IMR-90 (cell line): ENCODE measurements around the gene ARSB. TPM values are rescaled to one million over a fixed set of nuclear protein-coding genes. Genes with fewer than 3 reads are reported as not detected.

Experiments used
- ATAC-seq: fragments of 200-7000 bp; cut with Tn5 transposase; 2 replicates; pipeline ENCODE4 v1.9.1; 2020; ENCODE audit warnings: low read depth, mild to moderate bottlenecking, moderate library complexity
- BruUV-seq: library from RNA; stranded (reverse); fragments of 400-500 nt; replicated peaks from 2 replicates; lab custom pipeline; 2021; lab: Mats Ljungman, UMichigan
- CTCF ChIA-PET: fragments of 300-600 bp; formaldehyde crosslinking; extraction: SDS; loops from one replicate; lab custom pipeline; 2021; ENCODE audit warnings: antibody characterized with exemption; lab: Yijun Ruan, JAX
- POLR2A ChIA-PET: fragments of 300-600 bp; sonication (Branson Sonifier 250); formaldehyde crosslinking; loops from one replicate; lab custom pipeline; 2022; ENCODE audit warnings: antibody characterized with exemption; ENCODE audit not compliant: unreplicated experiment; lab: Charles Lee
- DNase-seq: peaks from one replicate; pipeline ENCODE4 v3.0.0; 2013
- H2AFZ ChIP-seq: replicated peaks from 2 replicates; pipeline ENCODE3; 2013; ENCODE audit warnings: low read length, mild to moderate bottlenecking; ENCODE audit not compliant: poor library complexity
- H2AK5ac ChIP-seq: 2 replicates; pipeline ENCODE4 v1.6.1; 2013; ENCODE audit warnings: low read depth, low read length, inconsistent platforms
- H2AK9ac ChIP-seq: replicated peaks from 2 replicates; pipeline ENCODE3; 2013; ENCODE audit warnings: mild to moderate bottlenecking, low read depth, low read length, moderate library complexity; ENCODE audit not compliant: poor library complexity
- H2BK120ac ChIP-seq: 2 replicates; pipeline ENCODE4 v1.6.1; 2013; ENCODE audit warnings: low read depth, low read length, inconsistent platforms
- H2BK15ac ChIP-seq: 3 replicates; pipeline ENCODE4 v1.6.1; 2013; ENCODE audit warnings: low read depth, low read length, inconsistent platforms
- H2BK20ac ChIP-seq: 2 replicates; pipeline ENCODE4 v1.6.1; 2013; ENCODE audit warnings: low read depth, mild to moderate bottlenecking, inconsistent platforms, low read length, moderate library complexity
- H2BK5ac ChIP-seq: 2 replicates; pipeline ENCODE4 v1.6.1; 2013; ENCODE audit warnings: mild to moderate bottlenecking, low read depth, low read length, inconsistent platforms; ENCODE audit not compliant: poor library complexity, severe bottlenecking
- H3K14ac ChIP-seq: replicated peaks from 2 replicates; pipeline ENCODE4 v1.6.1; 2013; ENCODE audit warnings: low read depth, low read length, inconsistent platforms
- H3K18ac ChIP-seq: 2 replicates; pipeline ENCODE4 v1.6.1; 2013; ENCODE audit warnings: low read depth, low read length, control low read depth
- H3K23ac ChIP-seq: 2 replicates; pipeline ENCODE4 v1.6.1; 2013; ENCODE audit warnings: low read depth, low read length, inconsistent platforms
- H3K27ac ChIP-seq: 2 replicates; pipeline ENCODE4 v1.5.1; 2013; ENCODE audit warnings: mild to moderate bottlenecking, control low read depth, low read length; ENCODE audit not compliant: insufficient read depth
- H3K27me3 ChIP-seq: 2 replicates; pipeline ENCODE4 v1.6.1; 2013; ENCODE audit warnings: low read length; ENCODE audit not compliant: control insufficient read depth, insufficient read depth
- H3K36me3 ChIP-seq: 2 replicates; pipeline ENCODE4 v1.6.1; 2013; ENCODE audit warnings: low read length, mixed read lengths; ENCODE audit not compliant: control insufficient read depth, insufficient read depth
- H3K4ac ChIP-seq: 2 replicates; pipeline ENCODE4 v1.6.1; 2013; ENCODE audit warnings: low read depth, low read length, inconsistent platforms
- H3K4me1 ChIP-seq: 2 replicates; pipeline ENCODE4 v1.6.1; 2013; ENCODE audit warnings: low read length, mixed read lengths; ENCODE audit not compliant: control insufficient read depth, insufficient read depth
- H3K4me2 ChIP-seq: 2 replicates; pipeline ENCODE4 v1.6.1; 2013; ENCODE audit warnings: low read depth, mild to moderate bottlenecking, control low read depth, low read length, moderate library complexity
- H3K4me3 ChIP-seq: 2 replicates; pipeline ENCODE4 v1.5.1; 2013; ENCODE audit warnings: low read depth, mild to moderate bottlenecking, control low read depth, low read length, moderate library complexity; ENCODE audit not compliant: insufficient read depth
- H3K56ac ChIP-seq: 2 replicates; pipeline ENCODE4 v1.6.1; 2013; ENCODE audit warnings: low read length, inconsistent platforms; ENCODE audit not compliant: insufficient read depth; ENCODE audit errors: extremely low read depth
- H3K79me1 ChIP-seq, 2 experiments: 2 replicates each; pipeline ENCODE4 v1.6.1; 2013; ENCODE audit warnings: low read length in 2 of 2, inconsistent platforms in 1 of 2, low read depth in 1 of 2
- H3K9ac ChIP-seq: 2 replicates; pipeline ENCODE4 v1.6.1; 2013; ENCODE audit warnings: low read depth, low read length, control low read depth
- H3K9me1 ChIP-seq: 2 replicates; pipeline ENCODE4 v1.6.1; 2013; ENCODE audit warnings: low read length, inconsistent platforms; ENCODE audit not compliant: insufficient read depth
- H3K9me3 ChIP-seq: 2 replicates; pipeline ENCODE4 v1.6.1; 2013; ENCODE audit warnings: low read length; ENCODE audit not compliant: control insufficient read depth, insufficient read depth
- H4K20me1 ChIP-seq: 2 replicates; pipeline ENCODE4 v1.6.1; 2013; ENCODE audit warnings: low read length, inconsistent platforms; ENCODE audit not compliant: insufficient read depth
- H4K5ac ChIP-seq: 2 replicates; pipeline ENCODE4 v1.6.1; 2013; ENCODE audit warnings: mild to moderate bottlenecking, low read depth, low read length, control low read depth
- H4K8ac ChIP-seq, 2 experiments: 2 replicates each; pipeline ENCODE4 v1.6.1; 2013; ENCODE audit warnings: low read depth in 2 of 2, low read length in 2 of 2, control low read depth in 1 of 2, inconsistent platforms in 1 of 2
- H4K91ac ChIP-seq: 2 replicates; pipeline ENCODE4 v1.6.1; 2013; ENCODE audit warnings: low read depth, low read length, inconsistent platforms; ENCODE audit not compliant: insufficient read depth
- CEBPB ChIP-seq: IDR thresholded peaks from 2 replicates; pipeline ENCODE4 v1.6.1; 2012; ENCODE audit warnings: low read depth, low read length, improper control_type of control experiment
- CHD1 ChIP-seq: IDR thresholded peaks from 2 replicates; pipeline ENCODE4 v1.6.1; 2012; ENCODE audit warnings: low read depth, low read length, improper control_type of control experiment
- CTCF ChIP-seq: conservative IDR thresholded peaks from 2 replicates; pipeline ENCODE4 v1.5.1; 2012; ENCODE audit warnings: mild to moderate bottlenecking, low read depth, low read length, improper control_type of control experiment
- ELK1 ChIP-seq: fragments of 150-350 bp; IDR thresholded peaks from 2 replicates; pipeline ENCODE4 v1.6.1; 2016; ENCODE audit warnings: low read depth, mild to moderate bottlenecking, low read length, moderate library complexity, borderline replicate concordance
- FOS ChIP-seq: fragments of 150-350 bp; IDR thresholded peaks from 2 replicates; pipeline ENCODE4 v1.6.1; 2016; ENCODE audit warnings: low read depth, low read length
- MAFK ChIP-seq: IDR thresholded peaks from 2 replicates; pipeline ENCODE4 v1.6.1; 2012; ENCODE audit warnings: low read depth, low read length, improper control_type of control experiment
- MXI1 ChIP-seq: IDR thresholded peaks from 2 replicates; pipeline ENCODE4 v1.6.1; 2012; ENCODE audit warnings: low read depth, mild to moderate bottlenecking, low read length, moderate library complexity, borderline replicate concordance
- RAD21 ChIP-seq: IDR thresholded peaks from 2 replicates; pipeline ENCODE4 v1.6.1; 2012; ENCODE audit warnings: low read length, improper control_type of control experiment
- RFX5 ChIP-seq: IDR thresholded peaks from 2 replicates; pipeline ENCODE4 v1.8.0; 2012; ENCODE audit warnings: low read depth, mild to moderate bottlenecking, low read length, moderate library complexity
- USF2 ChIP-seq: fragments of 150-350 bp; IDR thresholded peaks from 2 replicates; pipeline ENCODE4 v1.6.1; 2017; ENCODE audit warnings: mild to moderate bottlenecking, antibody characterized with exemption, low read length, low read depth
- WGBS, 2 experiments: methylation state at CpG; one replicate each; pipeline versions ENCODE4 v1.1.5 to v1.1.7; 2013; ENCODE audit warnings: missing lambda C conversion rate in 2 of 2; ENCODE audit not compliant: insufficient read length in 1 of 2; ENCODE audit errors: extremely low coverage in 2 of 2; 5-methylcytosine and 5-hydroxymethylcytosine counted together
- dilution Hi-C: fragments of 300-500 bp; cut with HindIII; formaldehyde crosslinking; loops from one replicate; pipeline ENCODE4 v1.14.3; 2018; ENCODE audit warnings: low sequenced_read_pairs; ENCODE audit not compliant: unreplicated experiment
- in situ Hi-C: fragments of 300-500 bp; cut with MboI; formaldehyde crosslinking; loops from 3 replicates; pipeline ENCODE4 v1.14.3; 2019; ENCODE audit warnings: low sequenced_read_pairs, inconsistent platforms, mixed read lengths
- intact Hi-C: fragments of 100-400 bp; cut with micrococcal nuclease; formaldehyde crosslinking; loops from 2 replicates; pipeline ENCODE4 v1.10.0; 2022
- polyA plus RNA-seq, 3 experiments: library from polyadenylated mRNA; depleted of rRNA; stranded (reverse); fragments of >200 nt; gene quantifications; 2 replicates each; pipeline ENCODE4 v1.2.3, GENCODE V29; 2012; ENCODE audit warnings: low replicate concordance in 1 of 3
- total RNA-seq: library from RNA; depleted of rRNA; stranded (reverse); fragments of >200 nt; gene quantifications from 2 replicates; pipeline ENCODE4 v1.2.3, GENCODE V29; 2012

Gene ARSB
- total and polyA plus RNA-seq, 2 of the 4 experiments (the other 2 are of a cell fraction) = 16.0 to 16.3 TPM

- Histone ChIP-seq H4K20me1 (no peaks in the 10 kb centered on the region), H4K91ac (no peak overlapping the region), H3K4me1 (peaks cover 12% of the 10 kb centered on the region), H3K18ac (no peak overlapping the region), H3K4ac (no peak overlapping the region), H4K8ac (no peak overlapping the region), H3K14ac (no peak overlapping the region), H2AK5ac (no peak overlapping the region), H3K4me2 (no peak overlapping the region), H3K23ac (no peak overlapping the region), H3K27me3 (no peaks in the 10 kb centered on the region), H2BK15ac (no peak overlapping the region), H2AFZ (no peak overlapping the region), H4K5ac (no peak overlapping the region), H3K79me1 (peaks cover 6 to 11% of the 10 kb centered on the region in 2 experiments; a peak in 3 of 4 replicates), H2BK20ac (no peak overlapping the region), H3K9ac (no peak overlapping the region), H2BK5ac (no peak overlapping the region), H3K56ac (no peak overlapping the region), H3K27ac (no peak overlapping the region), H3K4me3 (no peak overlapping the region), H3K36me3 (no peaks in the 10 kb centered on the region), H3K9me1 (peaks cover 3% of the 10 kb centered on the region; the same call in 1 of the 2 replicates), H2BK120ac (no peak overlapping the region), H2AK9ac (no peak overlapping the region), H3K9me3 (no peaks in the 10 kb centered on the region)
- BruUV-seq = no TSS peak
- intact Hi-C loops (loop anchor here (5.0 kb wide), 3 partner anchors 211 to 421 kb away; partner anchors contain the start of gene LHFPL2), dilution Hi-C loops (no loop called here), in situ Hi-C loops (loop anchor here (10.0 to 25.0 kb wide), 2 partner anchors 74 to 656 kb away; no protein-coding TSS in a partner anchor)
- WGBS, 2 experiments = 100% methylated on average over 1 of the region's 5 CpGs; no CpG with 5 or more reads in 1 of the 2 experiments
- TF ChIP-seq CEBPB (no peak), MAFK (no peak), USF2 (no peak), ELK1 (no peak), CTCF (no peak), RAD21 (no peak), CHD1 (no peak), FOS (no peak), RFX5 (no peak), MXI1 (no peak)
- ChIA-PET CTCF (no interaction called here), POLR2A (no interaction called here)
- DNase-seq (no peak), ATAC-seq (no peak)
Measured at GRCh38 chr5:78968781-78969180, 16.3 kb downstream of the ARSB start.
